ENCODE data around the gene ARSK. TPM values are rescaled to one million over a fixed set of nuclear protein-coding genes. Genes with fewer than 3 reads are reported as not detected.

The ARSK gene
- total RNA-seq, 1 experiment from 2014 or later = 13.7 TPM

- no peaks in the 10 kb centered on the region for H3K27me3 ChIP-seq (ENCODE audit: control insufficient read depth, insufficient read depth, low read length)
- intact Hi-C loops (cut with micrococcal nuclease; ENCODE audit: unreplicated experiment) = loop anchor here (10.0 kb wide), 1 partner anchor 62 kb away; the partner anchor contains the start of genes ARSK and SKIC3
- H3K4me3 ChIP-seq (ENCODE audit: low read depth in 2 of 2, low read length in 2 of 2) = no peak overlapping the region
- ChIA-PET CTCF (no interaction called here), POLR2A (no interaction called here)
- ATAC-seq (no peak), DNase-seq (ENCODE audit: low read depth, low spot score) (no peak)
- peaks cover 10% of the 10 kb centered on the region for H3K4me1 ChIP-seq (ENCODE audit: control insufficient read depth, insufficient read depth, low read length)
- peak overlapping the region; percentile 44; the same call in 1 of the 2 replicates for H3K27ac ChIP-seq (ENCODE audit: low read length)
- TF ChIP-seq POLR2AphosphoS5 (IDR thresholded peaks at IDR 0.05; ENCODE audit: low read depth, low read length) (no peak), CTCF (IDR thresholded peaks at IDR 0.05) (no peak), SIN3A (IDR thresholded peaks at IDR 0.05; ENCODE audit: borderline replicate concordance, insufficient read depth, low read depth, low read length) (no peak), REST (IDR thresholded peaks at IDR 0.05; ENCODE audit: insufficient read depth in 1 of 2, low read depth in 2 of 2, low read length in 1 of 2) (no peak), TCF7L2 (IDR thresholded peaks at IDR 0.05; ENCODE audit: low read depth, low read length) (no peak)
- no peaks in the 10 kb centered on the region for H3K36me3 ChIP-seq (ENCODE audit: control insufficient read depth, insufficient read depth, low read length)
- no TSS peak for BruUV-seq (replicated peaks)
- in situ Hi-C loops (cut with HindIII; ENCODE audit: low pct_unique_long_range_greater_than_20kb, low sequenced_read_pairs) = no loop called here
- peaks cover 15% of the 10 kb centered on the region; the same call in 1 of the 2 replicates for H3K9me3 ChIP-seq (ENCODE audit: control insufficient read depth, insufficient read depth, low read depth, low read length)
These were observed 62.2 kb downstream of the ARSK start for GRCh38 chr5:95617057-95617456.

GRCh38 chr5:95619096-95619495, 64.2 kb downstream of the ARSK start:
- CTCF ChIA-PET = no interaction called here
- in situ Hi-C loops (cut with HindIII; ENCODE audit: low pct_unique_long_range_greater_than_20kb, low sequenced_read_pairs) (no loop called here), intact Hi-C loops (cut with micrococcal nuclease; ENCODE audit: unreplicated experiment) (loop anchor here (10.0 kb wide), 1 partner anchor 64 kb away; the partner anchor contains the start of genes ARSK and SKIC3)
- Histone ChIP-seq H3K27me3 (ENCODE audit: control insufficient read depth, insufficient read depth, low read length) (no peaks in the 10 kb centered on the region), H3K27ac (ENCODE audit: low read length) (peak overlapping the region; percentile 86), H3K36me3 (ENCODE audit: control insufficient read depth, insufficient read depth, low read length) (no peaks in the 10 kb centered on the region), H3K9me3 (ENCODE audit: control insufficient read depth, insufficient read depth, low read depth, low read length) (no peaks in the 10 kb centered on the region), H3K4me1 (ENCODE audit: control insufficient read depth, insufficient read depth, low read length) (peaks cover 10% of the 10 kb centered on the region), H3K4me3 (ENCODE audit: low read depth in 2 of 2, low read length in 2 of 2) (peak overlapping the region in 1 of 2 experiments; percentile 73; a peak in 2 of 4 replicates)
- BruUV-seq (replicated peaks) = TSS peak; percentile 63
- TF ChIP-seq REST (IDR thresholded peaks at IDR 0.05; ENCODE audit: insufficient read depth in 1 of 2, low read depth in 2 of 2, low read length in 1 of 2) (no peak), POLR2AphosphoS5 (IDR thresholded peaks at IDR 0.05; ENCODE audit: low read depth, low read length) (no peak), CTCF (IDR thresholded peaks at IDR 0.05) (no peak), TCF7L2 (IDR thresholded peaks at IDR 0.05; ENCODE audit: low read depth, low read length) (no peak), SIN3A (IDR thresholded peaks at IDR 0.05; ENCODE audit: borderline replicate concordance, insufficient read depth, low read depth, low read length) (no peak)
- DNase-seq (ENCODE audit: low read depth, low spot score) (no peak), ATAC-seq (no peak)
- POLR2A ChIA-PET = no interaction called here

Data from Panc1 (cell line).